Keratinocyte (primary cell): ENCODE data around the gene PLCG2.

Experiments used
- CTCF ChIP-seq, 3 experiments: IDR thresholded peaks in 1 of 3; conservative IDR thresholded peaks in 1 of 3; optimal IDR thresholded peaks in 1 of 3; 2 replicates in 2 of 3; 3 replicates in 1 of 3; pipeline versions ENCODE3 to v1.5.1; 2011; ENCODE audit warnings: low read length in 3 of 3, mild to moderate bottlenecking in 3 of 3, moderate library complexity in 2 of 3, control low read depth in 1 of 3, inconsistent platforms in 1 of 3; ENCODE audit not compliant: insufficient read depth in 2 of 3; ENCODE audit errors: extremely low read depth in 1 of 3
- EZH2 ChIP-seq: IDR thresholded peaks from one replicate; pipeline ENCODE4 v1.6.1; 2012; ENCODE audit warnings: inconsistent platforms, mild to moderate bottlenecking, low read length, moderate library complexity

GRCh38 chr16:81782236-81782635 lies 3.1 kb downstream of the PLCG2 start:
- no peak for TF ChIP-seq CTCF (optimal IDR thresholded peaks at IDR 0.05 in 1 of 3, IDR thresholded peaks at IDR 0.05 in 1 of 3, conservative IDR thresholded peaks at IDR 0.05 in 1 of 3; ENCODE audit: extremely low read depth in 1 of 3, insufficient read depth in 2 of 3, low read length in 3 of 3)
- TF ChIP-seq EZH2 = no peak
